ENCODE results near the gene KIAA1217. TPM values are rescaled to one million over a fixed set of nuclear protein-coding genes. Genes with fewer than 3 reads are reported as not detected.
A peak's percentile ranks its signal among the peaks of the same experiment; 100 is the strongest.

The KIAA1217 gene
- total RNA-seq, 1 experiment from 2014 or later, result 5.2 TPM

DNA sequence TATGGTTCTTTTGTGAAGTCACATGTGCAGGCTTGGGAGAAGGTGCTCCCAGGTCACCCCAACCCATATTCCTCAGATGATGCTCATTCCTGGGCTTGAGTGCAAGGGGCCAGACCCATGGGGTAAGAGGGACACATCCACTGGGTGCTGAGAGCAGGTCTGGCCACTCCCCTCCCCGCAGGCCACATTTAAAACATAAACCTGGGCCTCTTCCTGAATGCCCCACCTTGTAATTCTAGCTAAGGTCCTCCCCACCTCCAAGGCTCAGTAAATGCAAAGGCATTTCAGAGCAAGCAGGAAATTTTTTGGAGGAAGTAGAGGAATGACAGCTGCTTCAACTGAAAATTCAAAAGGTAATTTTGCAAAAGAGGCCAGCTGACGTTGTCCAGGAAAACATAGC lies 342.2 kb downstream of the KIAA1217 start:
- DNase-seq (ENCODE audit: low spot score), result no peak

DNA sequence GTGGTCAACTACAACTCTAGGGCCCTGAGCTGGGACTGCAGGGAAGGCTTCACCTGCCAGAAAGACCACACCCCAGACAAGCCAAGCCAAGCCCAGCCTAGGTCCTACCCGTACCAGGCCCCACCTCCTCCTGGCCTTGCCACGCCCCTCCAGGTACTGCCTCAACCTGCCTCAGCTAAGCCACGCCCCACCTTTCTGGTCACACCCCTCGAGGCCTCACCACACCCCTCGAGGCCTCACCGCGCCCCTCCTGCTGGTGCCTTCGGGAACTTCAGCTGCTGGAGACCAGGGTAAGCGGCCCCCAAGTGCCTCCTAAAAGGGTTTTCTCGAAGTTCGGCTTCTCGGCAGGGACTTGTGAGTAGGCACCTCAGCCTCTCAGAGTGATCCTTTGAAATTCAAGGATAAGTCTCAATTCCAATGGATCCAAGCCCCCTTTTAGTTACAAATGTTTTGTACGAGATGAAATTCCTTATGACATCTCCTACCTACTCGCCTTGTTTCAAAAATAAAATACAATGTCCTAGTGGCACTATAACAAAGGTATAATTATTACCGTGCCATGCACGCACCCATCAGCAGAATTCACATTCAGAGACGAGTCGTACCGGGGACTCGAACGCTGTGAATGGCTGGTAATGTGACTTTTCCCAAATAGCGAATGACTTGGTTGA lies 343.5 kb downstream of the KIAA1217 start:
- peak; percentile 7 for DNase-seq (ENCODE audit: low spot score)

DNA sequence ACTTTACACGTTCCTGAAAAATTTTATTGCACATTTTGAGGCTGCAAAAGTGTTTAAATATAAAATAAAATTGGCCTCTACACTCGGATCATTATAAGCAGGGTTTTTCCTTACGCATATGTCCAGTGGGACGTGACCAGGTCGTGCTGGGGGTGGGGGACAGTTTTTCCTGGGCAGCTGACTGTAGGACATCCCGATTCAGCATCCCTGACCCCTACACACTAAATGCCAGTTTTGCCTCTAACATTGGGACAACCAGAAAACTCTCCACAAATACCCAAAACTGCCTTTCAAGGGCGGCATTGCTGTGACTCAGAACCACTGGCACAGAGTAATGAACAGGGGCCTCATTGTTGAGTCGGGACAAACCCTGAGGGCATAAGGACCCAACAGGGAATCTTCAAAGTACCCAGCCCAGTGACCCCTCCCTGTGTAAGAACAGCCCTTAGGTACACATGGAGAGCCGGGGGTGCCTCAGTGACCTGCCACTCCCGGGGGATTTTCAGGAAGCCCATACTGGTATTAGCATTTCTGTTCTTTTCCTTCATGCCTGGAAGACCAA lies 344.2 kb downstream of the KIAA1217 start:
- DNase-seq (ENCODE audit: low spot score), result no peak

DNA sequence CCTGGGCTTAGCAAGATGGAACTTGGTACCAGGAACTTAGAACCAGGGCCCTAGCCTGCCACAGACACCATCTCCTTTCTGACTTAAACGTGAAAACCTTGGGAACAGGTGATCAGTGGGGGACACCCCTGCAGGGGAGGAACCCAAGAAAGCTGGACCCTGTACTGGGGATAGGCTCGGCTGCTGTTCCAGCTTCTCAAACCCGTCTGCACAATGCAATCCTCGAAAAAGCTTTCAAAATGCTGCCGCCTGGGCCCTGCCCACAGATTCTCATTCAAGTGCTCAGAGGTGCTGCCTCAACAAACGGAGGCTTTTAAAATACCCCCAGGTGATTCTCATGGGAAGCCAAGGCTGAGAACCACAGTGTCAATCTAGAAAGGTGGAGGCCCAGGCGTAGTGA lies 345.1 kb downstream of the KIAA1217 start:
- DNase-seq (ENCODE audit: low spot score), result no peak

DNA sequence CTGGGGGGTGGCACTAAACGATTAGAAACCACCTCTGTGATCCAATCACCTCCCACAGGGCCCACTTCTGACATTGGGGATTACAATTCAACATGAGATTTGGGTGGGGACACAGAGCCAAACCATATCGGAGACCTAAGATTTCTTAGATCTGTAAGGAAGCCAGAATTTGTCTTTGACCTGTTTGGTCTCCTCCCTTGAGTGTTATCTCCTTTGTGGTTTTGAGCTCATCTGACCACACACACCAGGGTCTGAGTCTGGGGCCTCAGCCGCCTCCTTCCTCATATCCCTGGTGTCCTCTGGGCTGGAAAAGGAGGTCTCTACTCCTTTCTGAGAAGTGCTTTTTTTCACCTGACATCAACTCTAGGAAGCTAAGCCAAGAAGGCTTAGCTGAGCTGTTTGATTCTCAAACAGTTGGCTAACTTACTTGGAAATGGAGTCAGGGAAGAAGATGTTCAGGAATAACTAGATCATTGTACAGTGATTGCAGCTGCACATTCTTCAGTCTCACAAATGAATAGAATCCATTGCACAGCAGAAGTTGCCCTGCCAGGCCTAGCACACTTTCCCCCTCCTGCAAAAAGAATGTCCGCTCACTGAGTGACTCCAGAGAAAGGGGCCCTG lies 347.3 kb downstream of the KIAA1217 start:
- DNase-seq (ENCODE audit: low spot score), result no peak

DNA sequence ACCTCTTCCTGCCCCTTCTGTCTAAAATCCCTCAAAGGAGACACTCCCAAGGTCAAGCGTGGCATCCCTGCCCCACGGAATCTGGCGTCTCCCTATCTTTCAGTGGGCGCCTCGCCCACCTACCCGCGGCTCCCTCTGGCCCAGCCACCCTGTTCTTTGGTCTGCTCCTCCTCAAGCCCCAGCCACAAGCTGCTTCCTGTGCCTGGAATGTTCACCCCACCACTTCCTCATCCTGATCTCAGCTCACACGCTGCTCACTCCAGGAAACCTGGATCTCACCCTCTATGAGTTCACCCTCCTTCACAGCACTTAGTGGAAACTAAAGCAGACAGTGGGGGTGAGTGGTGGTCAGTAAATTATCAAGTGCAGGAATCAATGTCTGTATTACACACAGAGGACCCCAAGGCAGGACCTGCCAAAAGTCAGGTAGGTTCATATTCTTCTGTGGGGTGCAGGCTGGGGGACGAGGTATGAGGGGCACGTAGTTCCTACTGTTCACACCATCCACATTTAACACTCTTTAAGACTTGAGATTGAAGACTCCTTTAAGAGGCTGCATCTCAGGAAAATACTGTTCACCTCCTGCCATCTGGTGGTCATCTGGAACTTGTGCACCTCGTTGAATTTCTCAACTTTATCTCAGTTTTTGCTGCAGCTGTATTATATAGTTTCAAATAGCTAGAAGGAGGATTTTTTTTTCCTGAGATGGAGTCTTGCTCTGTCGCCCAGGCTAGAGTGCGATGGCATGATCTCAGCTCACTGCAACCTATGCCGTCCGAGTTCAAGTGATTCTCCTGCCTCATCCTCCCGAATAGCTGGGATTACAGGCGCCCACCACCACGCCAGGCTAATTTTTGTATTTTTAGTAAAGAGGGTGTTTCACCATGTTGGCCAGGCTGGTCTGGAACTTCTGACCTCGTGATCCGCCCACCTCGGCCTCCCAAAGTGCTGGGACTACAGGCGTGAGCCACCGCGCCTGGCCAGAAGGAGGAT lies 348.1 kb downstream of the KIAA1217 start:
- DNase-seq (ENCODE audit: low spot score), result peak; percentile 56

DNA sequence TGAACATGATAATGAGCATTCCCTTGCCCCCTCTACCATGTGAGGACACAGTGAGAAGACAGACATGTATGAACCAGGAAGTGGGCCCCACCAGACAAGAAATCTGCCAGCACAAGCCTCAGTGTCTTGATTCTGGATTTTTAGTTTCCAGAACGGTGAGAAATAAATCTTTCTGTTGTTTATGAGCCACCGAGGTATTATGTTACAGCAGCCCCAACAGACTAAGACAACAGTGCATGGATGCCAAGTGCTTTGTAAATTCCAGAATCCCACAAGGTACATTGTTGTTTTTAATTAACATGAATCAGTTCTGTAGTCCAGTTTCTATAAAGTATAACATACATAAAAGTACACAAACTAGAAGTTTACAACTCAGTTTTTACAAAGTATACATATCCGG lies 352.5 kb downstream of the KIAA1217 start:
- DNase-seq (ENCODE audit: low spot score), result peak; percentile 21

DNA sequence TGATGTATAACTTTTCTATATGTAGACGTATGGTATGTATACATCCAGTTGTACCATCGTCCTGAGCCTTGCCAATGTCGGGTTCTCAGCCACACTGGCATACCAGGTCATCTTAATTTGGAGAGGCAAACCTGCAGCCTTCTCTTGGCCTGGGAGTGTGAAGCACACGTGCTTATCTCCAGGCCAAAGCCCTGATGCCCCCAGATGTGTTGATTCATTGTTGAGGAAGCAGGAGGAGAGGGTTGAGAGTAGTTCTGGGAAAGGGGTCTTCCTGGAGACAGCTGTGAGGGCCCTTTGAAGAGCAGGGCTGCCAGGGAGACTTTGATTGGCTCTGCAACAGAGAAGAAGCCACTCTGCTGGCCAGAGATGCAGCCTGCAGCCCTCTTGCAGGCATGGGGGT lies 359.1 kb downstream of the KIAA1217 start:
- DNase-seq (ENCODE audit: low spot score), result no peak

DNA sequence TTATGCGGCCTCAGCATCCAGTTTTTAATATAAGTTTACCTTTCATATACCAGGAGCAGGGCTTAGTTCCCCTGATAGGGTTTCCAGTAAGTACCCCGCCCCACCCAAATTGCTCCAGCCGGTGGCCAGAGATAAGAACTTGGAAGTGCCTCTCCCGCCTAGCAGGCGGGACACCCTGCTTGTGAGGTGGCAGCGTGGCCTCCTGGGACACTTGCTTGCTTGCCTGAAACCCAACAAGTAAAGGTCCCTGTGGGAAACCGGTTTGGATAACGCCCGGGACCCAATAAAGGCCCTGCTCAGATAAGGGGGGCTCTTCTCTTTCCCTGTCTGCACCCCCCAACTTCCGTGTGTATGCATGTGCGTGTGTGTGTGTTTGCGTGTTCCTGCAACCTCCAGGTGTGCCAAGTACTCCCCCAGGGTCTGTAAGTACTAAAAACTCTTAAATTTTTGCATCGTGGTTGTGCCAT lies 360.4 kb downstream of the KIAA1217 start:
- no peak for DNase-seq (ENCODE audit: low spot score)

DNA sequence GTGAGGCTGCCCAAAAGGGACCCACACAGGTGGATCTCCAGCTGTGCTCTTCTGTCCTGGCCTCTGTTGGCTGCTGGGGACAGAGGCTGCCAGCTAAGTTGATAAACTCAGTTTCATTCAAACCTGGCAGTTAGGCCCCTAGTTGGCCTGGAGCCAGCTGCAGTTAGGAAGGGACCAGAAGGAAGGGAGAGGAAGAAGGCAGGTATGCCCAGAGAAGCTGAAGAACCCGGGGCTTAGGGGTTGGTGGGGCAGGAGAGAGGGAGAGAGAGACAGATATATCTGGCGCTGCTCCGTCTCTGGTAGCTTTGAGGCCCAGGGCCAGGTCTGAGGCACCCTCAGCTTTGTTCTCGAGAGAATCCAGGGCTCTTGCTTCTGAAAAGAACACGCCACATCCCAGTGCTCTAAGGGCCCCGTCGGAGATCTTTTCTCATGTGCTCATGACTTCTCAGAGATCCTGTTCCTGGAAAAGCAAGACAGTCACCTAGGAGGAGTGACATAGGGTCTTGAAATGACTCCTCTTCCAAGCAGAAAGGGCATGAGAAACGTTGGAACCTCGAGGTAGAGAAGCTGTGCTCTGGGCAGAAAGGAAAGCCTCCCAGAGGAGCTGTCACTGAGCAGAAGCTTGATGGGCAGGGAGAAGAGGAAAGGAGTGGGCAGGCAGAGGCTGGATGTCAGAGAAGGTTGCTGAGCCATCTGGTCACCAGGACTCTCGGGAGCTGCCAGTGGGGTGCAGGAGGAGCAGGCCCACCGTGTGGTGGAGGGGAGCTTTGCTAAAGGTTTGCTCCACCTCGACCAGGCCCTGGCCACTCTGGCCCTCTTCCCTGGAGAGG lies 361.1 kb downstream of the KIAA1217 start:
- no peak for DNase-seq (ENCODE audit: low spot score)

DNA sequence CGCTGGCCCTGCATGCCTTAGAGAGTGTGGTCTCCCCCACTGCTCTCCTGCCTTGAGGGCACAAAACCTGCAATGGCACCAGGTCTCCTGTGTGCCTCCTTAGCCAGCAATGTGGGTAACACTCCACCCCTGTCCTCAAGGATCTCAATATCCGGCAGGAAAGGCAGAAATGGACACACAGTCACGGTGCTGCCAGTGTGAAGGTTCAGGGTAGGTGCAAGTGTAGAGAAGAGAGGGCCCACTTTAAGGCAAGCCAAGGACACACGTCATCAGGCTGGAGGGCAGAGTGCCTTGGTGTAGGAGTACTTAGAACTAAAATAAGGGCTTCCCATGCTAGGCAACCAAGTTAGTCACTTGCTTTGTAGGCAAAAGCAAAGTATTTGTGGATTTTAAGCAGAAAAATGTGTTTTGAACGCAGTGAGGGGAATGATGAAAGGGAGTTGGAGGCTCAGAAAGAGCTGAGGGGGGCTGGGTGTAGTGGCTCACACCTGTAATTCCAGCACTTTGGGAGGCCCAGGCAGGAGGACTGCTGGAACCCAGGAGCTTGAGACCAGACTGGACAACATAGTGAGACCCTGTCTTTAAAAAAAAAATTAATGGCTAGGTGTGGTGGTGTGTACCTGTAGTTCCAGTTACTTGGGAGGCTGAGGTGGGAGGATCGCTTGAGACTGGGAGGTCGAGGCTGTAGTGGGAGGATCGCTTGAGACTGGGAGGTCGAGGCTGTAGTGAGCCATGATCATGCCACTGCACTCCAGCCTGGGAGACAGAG lies 361.9 kb downstream of the KIAA1217 start:
- DNase-seq (ENCODE audit: low spot score), result no peak

DNA sequence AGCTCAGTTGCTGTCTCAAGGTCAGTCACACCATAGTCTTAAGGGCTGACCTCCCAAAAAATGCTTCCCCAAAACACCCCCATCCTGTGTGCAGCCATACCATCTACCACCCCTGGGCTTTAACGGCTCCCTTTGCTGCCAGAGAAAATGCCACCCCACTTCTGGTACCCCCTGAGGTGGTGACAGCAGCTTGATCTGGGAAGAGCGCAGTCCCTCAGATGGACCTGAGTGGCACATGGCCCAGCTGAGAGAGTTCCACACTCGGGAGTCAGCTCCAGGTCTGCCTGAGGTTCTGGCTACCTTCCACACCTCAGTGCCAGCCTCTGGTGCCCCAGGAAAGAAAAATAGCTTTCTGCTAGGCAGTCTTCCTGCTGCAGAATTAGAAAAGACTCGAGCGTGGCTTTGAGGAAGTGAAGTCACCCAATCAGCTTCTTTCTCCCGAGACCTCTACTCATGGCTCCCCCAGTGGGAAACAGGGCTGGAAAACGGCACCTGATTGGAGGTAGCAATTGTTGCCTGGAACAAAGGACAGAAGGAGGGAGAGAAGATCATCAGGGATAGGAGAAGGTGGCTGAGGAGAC lies 363.0 kb downstream of the KIAA1217 start:
- DNase-seq (ENCODE audit: low spot score), result no peak

DNA sequence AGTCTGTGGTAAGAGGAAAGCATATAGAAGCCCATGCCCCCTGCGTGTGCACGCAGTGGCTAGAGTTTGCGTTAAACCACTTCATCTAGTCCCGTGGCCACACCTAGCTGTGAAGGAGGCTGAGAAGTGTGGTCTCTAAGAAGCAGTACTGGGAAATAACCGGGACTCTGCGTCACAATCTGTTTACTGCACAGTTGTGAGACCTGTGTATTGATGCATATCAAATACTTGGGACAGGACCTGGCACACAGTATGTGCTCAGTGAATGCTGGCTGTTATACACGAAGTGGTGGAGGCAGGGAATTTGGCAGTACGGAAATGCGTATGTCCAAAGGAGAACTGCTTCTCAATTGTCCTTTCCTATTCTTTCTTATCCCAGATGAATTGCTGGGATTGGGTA lies 365.2 kb downstream of the KIAA1217 start:
- DNase-seq (ENCODE audit: low spot score), result no peak

DNA sequence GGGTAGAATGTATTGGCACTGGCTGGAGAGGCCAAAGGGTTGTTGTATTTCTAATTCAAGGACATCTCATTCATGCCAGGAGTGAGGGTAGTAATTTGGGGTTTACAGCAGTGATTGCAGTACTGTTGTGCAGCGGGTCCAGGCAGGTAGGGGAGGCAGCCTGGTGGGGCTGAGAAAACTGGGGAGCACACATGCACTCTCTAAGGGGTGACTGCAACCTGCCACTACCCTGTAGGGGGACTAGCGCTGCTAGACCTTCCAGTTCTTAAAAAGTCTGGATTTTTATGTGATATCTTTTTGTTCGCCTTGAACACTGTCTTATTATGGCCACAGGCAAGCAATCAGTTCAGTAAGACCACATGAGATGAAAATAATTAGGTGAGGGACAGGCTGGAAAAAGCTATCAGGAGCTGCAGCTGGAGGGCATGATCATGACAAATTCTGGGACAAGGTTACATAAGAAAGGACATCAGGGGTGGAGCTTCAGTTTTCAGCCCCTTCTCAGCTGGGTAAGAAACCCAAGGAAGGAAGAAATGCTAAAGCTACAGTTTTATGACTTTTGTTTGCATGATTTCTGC lies 365.7 kb downstream of the KIAA1217 start:
- DNase-seq (ENCODE audit: low spot score), result no peak

DNA sequence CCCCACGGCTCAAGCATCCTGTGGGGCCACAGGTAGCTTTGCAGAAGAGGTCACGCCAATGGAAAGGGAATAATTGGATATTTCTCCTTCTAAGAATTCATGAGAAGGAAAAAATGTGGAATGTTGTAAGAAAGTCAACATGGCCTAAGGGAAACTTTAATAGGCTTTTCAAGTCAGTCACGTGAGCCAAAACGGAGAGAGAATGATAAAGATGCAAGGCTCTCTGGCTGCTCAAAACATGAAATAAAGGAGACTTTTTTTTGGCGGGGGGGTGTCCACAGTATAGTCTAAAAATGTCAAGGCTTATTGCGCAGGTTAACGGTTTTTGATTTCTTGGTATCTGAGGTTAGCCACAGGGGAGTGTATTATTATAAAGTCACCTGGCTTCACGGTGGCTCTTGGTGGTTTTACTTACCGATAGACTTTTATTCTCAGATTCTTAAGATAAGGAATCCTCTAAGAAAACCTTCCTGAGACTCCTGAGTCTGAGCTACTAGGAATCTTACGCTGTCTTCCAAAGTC lies 366.6 kb downstream of the KIAA1217 start:
- no peak for DNase-seq (ENCODE audit: low spot score)

DNA sequence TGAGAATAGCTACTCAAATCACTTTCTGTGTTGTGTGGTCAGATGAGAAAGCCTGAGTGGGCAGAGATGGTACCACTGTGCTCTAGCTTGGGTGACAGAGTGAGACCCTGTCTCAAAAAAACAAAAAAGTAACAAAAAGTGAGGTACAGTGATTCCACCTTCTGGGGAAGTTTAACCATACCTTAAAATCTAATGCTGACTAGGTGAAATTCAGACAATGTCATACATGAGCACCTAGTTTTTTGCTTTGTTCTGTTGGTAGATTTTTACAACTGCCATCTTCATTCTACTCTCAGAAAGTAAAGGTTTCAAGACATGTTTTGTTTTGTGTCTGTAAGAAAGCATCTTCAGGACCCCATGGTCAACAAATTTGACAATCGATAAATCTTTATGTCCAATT lies 370.5 kb downstream of the KIAA1217 start:
- DNase-seq (ENCODE audit: low spot score), result no peak

DNA sequence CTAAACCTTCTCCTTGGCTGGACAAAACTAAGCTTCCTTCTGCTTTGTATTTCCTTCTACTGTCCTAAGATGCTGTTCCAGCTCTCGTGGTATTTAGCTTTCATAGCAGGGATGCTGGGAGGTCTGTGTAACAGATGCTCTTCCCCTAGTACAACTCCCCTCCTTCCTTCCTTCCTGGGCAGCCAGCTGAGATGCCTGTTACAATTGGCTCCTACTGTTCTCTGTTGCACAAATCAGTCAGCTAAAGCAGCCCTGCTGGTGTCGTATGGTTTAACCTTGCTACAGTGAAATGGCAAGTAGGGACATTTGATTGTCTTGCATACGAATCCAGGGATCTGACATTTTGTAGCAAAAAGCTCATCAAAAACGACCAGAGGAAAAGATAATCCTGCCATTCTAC lies 371.0 kb downstream of the KIAA1217 start:
- DNase-seq (ENCODE audit: low spot score), result no peak

DNA sequence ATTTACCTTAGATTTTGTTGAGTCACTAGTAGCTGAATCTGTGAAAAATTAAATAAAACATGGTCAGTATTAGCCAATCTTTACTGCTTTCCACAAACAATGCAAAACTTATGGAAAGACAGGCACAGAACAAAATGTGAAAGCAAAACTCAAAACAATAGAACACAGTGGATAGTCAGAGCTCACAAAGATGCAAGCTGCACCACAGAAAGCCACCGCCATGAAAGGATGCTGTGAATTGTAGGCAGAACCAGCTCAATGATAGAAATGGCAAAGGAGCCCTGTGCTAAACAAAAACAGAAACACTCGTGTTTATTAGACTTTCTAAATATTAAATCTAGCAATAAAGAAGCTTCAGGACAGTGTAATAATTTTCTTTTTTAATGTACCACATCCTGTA lies 380.3 kb downstream of the KIAA1217 start:
- DNase-seq (ENCODE audit: low spot score), result no peak

DNA sequence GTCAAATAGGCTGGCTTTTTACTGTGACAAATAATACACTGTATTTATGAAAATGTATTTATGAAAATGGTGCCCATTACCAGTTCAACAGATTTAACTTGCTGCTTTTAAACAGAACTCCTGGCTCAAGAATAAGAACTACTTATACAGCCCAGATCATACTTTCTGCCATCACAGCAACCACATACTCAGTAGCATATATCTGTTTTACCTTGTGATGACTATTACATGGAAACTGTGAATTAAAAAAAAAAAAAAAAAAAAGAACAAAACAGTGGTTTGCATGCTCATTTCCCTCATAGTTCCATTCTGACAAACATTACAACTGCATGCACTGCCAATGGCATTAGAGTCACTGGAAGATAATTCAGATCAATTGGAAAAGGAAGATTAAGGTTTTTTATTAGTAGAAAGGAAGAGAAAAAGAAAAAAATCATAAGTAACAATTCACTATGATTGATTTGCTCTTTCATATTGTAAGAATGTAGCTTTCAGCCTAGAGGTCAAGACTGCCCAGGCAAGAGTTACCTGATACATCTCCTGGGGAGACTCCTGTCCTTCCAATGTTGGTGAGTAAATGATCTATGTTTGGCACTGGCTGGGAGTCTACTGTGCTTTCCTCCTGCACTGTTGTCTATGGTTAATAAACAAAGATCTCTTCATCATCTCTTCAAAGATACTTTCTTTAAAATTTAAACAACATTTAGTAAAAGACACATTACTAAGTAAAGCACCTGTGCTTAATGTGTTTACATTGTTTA lies 381.9 kb downstream of the KIAA1217 start:
- DNase-seq (ENCODE audit: low spot score), result no peak

All from H4 (cell line).